RWPE2 (cell line): Measurements from ENCODE around the gene ZNF425.

Experiments used
- ATAC-seq: fragments of 200-7000 bp; cut with Tn5 transposase; 3 replicates; pipeline ENCODE4 v1.9.1; 2021; ENCODE audit warnings: low read depth
- DNase-seq: peaks from one replicate; pipeline ENCODE4 v3.0.0-alpha.2; 2020; ENCODE audit warnings: low spot score
- H3K27ac ChIP-seq: fragments of 450-650 bp; 2 replicates; pipeline ENCODE4 v1.5.1; 2017; ENCODE audit warnings: mild to moderate bottlenecking; ENCODE audit not compliant: poor library complexity, severe bottlenecking
- H3K27me3 ChIP-seq: fragments of 250-450 bp; sonication (Bioruptor Pico); 2 replicates; pipeline ENCODE4 v1.5.1; 2021; ENCODE audit warnings: mild to moderate bottlenecking, moderate library complexity; ENCODE audit not compliant: insufficient read depth, poor library complexity, severe bottlenecking
- H3K36me3 ChIP-seq: fragments of 250-450 bp; sonication (Bioruptor Pico); 2 replicates; pipeline ENCODE4 v1.5.1; 2020; ENCODE audit warnings: low read depth, mild to moderate bottlenecking, moderate library complexity
- H3K4me1 ChIP-seq: fragments of 250-450 bp; sonication (Bioruptor Pico); 2 replicates; pipeline ENCODE4 v1.5.1; 2021; ENCODE audit warnings: mild to moderate bottlenecking, moderate library complexity; ENCODE audit not compliant: insufficient read depth, poor library complexity, severe bottlenecking
- H3K4me3 ChIP-seq: fragments of 250-450 bp; sonication (Bioruptor Pico); 2 replicates; pipeline ENCODE4 v1.5.1; 2021; ENCODE audit warnings: mild to moderate bottlenecking, moderate library complexity; ENCODE audit not compliant: severe bottlenecking
- H3K9me3 ChIP-seq: fragments of 250-450 bp; sonication (Bioruptor Pico); 2 replicates; pipeline ENCODE4 v1.5.1; 2021; ENCODE audit warnings: mild to moderate bottlenecking, moderate library complexity; ENCODE audit not compliant: severe bottlenecking
- CTCF ChIP-seq: fragments of 450-650 bp; IDR thresholded peaks from one replicate; pipeline ENCODE4 v1.5.1; 2017; ENCODE audit warnings: mild to moderate bottlenecking, moderate library complexity; ENCODE audit not compliant: poor library complexity, severe bottlenecking

ZNF425 gene

GRCh38 chr7:149166630-149167352, 40.7 kb upstream of the ZNF425 start:
- TF ChIP-seq CTCF: no peak
- H3K4me1 ChIP-seq: peaks cover 3% of the 10 kb centered on the region
- no peaks in the 10 kb centered on the region for H3K27me3 ChIP-seq
- no peaks in the 10 kb centered on the region for H3K9me3 ChIP-seq
- no peak for DNase-seq
- H3K27ac ChIP-seq: no peak overlapping the region
- H3K36me3 ChIP-seq: peaks cover 79% of the 10 kb centered on the region
- H3K4me3 ChIP-seq: no peak overlapping the region
- no peak for ATAC-seq

- no peak for ATAC-seq
- Histone ChIP-seq H3K27ac (no peak overlapping the region), H3K4me1 (peaks cover under 1% of the 10 kb centered on the region), H3K9me3 (no peaks in the 10 kb centered on the region), H3K27me3 (no peaks in the 10 kb centered on the region), H3K36me3 (peaks cover 77% of the 10 kb centered on the region), H3K4me3 (no peak overlapping the region)
- no peak for TF ChIP-seq CTCF
- no peak for DNase-seq
Observed at GRCh38 chr7:149166142-149166541, 40.0 kb upstream of the ZNF425 start.

GRCh38 chr7:149161241-149161848, 35.2 kb upstream of the ZNF425 start:
- Histone ChIP-seq H3K27ac (peak overlapping the region; percentile 35), H3K27me3 (no peaks in the 10 kb centered on the region), H3K4me3 (no peak overlapping the region), H3K9me3 (no peaks in the 10 kb centered on the region), H3K36me3 (peaks cover 66% of the 10 kb centered on the region), H3K4me1 (peaks cover 3% of the 10 kb centered on the region)
- ATAC-seq (peak; percentile 63), DNase-seq (no peak)
- no peak for TF ChIP-seq CTCF

GRCh38 chr7:149156898-149157297, 30.8 kb upstream of the ZNF425 start:
- Histone ChIP-seq H3K4me1 (peaks cover 3% of the 10 kb centered on the region), H3K27me3 (no peaks in the 10 kb centered on the region), H3K36me3 (peaks cover 63% of the 10 kb centered on the region), H3K9me3 (no peaks in the 10 kb centered on the region), H3K27ac (no peak overlapping the region), H3K4me3 (no peak overlapping the region)
- ATAC-seq (no peak), DNase-seq (no peak)
- TF ChIP-seq CTCF: no peak

GRCh38 chr7:149154056-149154455, 27.9 kb upstream of the ZNF425 start:
- Histone ChIP-seq H3K27ac (no peak overlapping the region), H3K4me1 (no peaks in the 10 kb centered on the region), H3K4me3 (no peak overlapping the region), H3K9me3 (no peaks in the 10 kb centered on the region), H3K36me3 (peaks cover 60% of the 10 kb centered on the region), H3K27me3 (no peaks in the 10 kb centered on the region)
- TF ChIP-seq CTCF: no peak
- DNase-seq (no peak), ATAC-seq (no peak)
